T-helper 2 cell (primary cell): Measurements from ENCODE around the gene BAIAP2.
A peak's percentile ranks its signal among the peaks of the same experiment; 100 is the strongest.

Experiments
- DNase-seq, 5 experiments: peaks; one replicate each; pipeline versions ENCODE4 v3.0.0 to v3.0.0-alpha.2; 2012 to 2022

The BAIAP2 gene

DNA sequence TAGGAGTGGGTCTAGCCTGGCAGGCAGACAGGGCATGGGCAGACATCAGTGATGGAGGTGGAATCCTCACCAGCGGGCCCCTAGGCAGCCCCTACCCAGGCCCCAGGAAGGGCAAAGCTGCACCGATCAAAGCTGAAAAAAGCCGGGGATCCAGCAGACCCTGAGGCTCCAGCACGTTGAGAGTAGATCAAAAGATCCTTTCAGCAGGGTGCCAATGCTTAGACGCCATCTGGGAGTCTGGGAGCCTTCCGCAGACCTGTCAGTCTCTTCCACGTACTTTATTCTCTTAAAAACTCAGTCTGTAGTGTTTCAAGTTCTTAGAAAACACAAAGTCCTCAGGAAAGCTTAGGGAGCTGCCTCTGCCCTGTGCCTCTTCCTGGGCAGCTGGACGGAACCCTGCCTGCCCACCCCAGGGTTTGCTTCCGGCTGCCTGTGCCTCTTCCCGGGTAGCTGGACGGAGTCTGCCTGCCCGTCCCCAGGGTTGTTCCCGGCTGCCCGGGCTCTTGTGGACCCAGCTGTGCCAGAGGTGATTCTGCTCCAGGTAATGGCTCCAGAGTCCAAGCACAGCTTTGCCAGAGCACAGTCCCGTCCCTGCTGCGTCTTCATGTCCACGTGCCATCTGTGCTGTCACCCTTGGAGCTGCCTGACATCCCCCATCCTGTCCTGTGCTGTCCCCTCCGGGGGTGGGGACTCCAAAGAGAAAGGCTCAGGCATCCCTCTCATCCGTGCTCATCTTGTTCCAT lies 79.6 kb downstream of the BAIAP2 start:
- DNase-seq: no peak

DNA sequence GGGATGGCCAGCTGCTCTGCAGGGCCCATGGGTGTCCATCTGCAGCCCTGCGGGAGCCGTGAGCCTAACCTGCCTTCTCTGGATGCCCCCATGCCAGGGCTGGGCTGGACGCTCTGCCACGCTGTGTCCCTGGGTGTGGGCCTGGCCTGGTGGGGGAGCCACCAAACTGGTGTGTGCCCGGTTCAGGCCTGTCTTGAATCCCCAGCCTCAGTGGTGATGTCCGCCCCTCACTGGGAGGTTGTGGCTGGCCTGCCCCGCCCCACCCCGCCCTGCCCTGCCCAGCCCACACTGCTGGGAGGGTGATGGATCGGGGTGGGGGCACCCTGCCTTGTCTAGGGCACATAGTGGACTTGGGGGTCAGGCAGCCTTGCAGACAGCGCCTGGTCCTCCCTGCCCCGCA lies 80.3 kb downstream of the BAIAP2 start:
- no peak for DNase-seq

GRCh38 chr17:81115749-81116464 lies 81.0 kb downstream of the BAIAP2 start:
- no peak for DNase-seq

GRCh38 chr17:81116704-81117103 lies 81.8 kb downstream of the BAIAP2 start:
- DNase-seq: no peak

DNA sequence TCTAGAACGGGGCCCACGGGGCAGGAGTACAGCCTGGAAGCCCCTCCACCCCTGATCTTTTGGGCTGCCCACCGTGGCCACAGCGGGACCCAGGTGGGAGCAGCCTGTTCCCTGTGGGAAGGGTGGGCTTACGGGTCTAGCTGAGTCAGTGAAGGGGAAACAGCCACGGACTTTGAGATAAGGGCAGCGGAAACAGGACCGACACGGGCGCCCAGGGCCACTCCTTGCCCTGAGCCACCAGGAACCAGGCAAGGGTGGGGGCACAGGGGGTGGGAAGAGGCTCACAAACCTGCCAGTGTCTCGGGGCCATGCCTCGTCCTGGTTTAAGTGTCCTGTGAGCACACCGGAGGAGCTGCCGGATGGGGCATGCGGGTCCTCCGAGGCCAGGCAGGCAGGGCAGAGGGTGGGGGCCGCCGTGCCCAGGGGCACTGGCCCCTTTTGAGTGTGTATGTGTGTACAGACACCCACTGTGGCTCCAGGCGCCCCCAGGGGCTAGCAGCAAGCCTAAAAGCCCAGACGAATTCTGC lies 82.8 kb downstream of the BAIAP2 start:
- no peak for DNase-seq

GRCh38 chr17:81118308-81119221 lies 83.6 kb downstream of the BAIAP2 start:
- DNase-seq: no peak

GRCh38 chr17:81119223-81120148 lies 84.5 kb downstream of the BAIAP2 start:
- DNase-seq: peak; percentile 72 to 88 (median 80)

DNA sequence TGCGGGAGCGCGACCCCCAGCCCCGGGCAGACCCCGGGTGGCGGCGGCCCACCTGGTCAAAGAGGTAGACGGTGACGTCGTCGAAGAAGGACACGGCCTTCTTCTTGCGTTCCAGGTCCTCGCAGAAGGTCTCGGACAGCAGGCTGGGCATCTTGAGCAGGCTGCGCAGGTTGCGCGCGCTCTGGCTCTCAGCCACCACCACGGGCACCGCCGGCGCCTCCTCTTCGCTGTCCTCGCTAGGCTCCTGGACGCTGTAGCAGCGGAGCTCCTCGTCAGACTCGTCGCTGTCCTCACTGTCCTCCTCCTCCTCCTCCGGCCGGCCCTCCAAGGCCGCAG lies 85.2 kb downstream of the BAIAP2 start:
- no peak for DNase-seq

- no peak for DNase-seq
These were observed 86.0 kb downstream of the BAIAP2 start for GRCh38 chr17:81120695-81121621.

GRCh38 chr17:81121841-81122733 lies 87.1 kb downstream of the BAIAP2 start:
- DNase-seq: no peak

DNA sequence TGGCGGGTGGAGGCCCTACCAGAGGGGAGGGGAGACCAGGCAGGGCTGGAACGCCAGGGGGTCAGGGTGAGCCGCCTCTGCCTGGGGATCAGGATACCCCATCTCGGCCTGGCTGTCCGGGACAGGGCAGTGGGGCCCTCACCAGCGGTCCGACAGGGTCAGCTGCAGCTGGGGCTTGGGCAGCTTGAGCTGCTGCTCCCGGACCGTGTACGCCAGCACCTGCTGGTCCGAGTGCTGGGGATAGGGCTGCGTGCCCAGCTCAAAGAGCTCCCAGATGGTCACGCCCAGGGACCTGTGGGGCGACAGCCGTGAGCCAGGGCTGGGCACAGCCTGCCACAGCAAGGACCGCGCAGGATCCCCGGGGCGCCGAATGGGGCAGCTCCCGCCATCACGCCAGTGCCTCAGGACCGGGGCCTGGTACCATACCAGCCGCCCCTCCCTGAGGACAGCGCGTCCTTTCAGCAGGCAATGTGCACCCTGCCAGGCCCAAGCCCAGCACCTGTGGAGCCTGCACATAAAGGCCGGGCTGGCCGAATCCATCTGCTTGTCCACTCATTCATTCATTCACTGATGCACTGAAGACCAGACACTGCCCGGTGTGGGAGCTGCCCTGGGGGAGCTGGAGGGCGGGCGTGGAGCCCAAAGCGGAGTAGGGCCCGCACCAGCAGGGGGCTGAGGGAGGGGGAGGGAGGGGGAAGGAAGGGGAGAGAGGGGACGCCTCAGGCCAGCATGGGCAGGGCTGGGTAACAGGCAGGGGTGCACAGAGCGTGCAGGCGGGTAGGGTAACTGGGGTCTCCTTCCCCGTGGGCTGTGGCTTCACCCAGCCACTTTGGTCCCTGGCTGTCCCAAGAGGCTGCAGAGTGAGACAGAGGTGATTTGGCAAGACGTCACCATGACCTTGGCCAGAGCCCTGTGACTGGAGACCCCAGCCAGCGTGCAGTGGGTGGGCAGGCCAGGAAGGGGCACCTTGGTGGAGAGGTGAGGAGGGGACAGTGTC lies 88.4 kb downstream of the BAIAP2 start:
- DNase-seq: no peak

- DNase-seq: no peak
These were observed 89.4 kb downstream of the BAIAP2 start for GRCh38 chr17:81124377-81124776.

DNA sequence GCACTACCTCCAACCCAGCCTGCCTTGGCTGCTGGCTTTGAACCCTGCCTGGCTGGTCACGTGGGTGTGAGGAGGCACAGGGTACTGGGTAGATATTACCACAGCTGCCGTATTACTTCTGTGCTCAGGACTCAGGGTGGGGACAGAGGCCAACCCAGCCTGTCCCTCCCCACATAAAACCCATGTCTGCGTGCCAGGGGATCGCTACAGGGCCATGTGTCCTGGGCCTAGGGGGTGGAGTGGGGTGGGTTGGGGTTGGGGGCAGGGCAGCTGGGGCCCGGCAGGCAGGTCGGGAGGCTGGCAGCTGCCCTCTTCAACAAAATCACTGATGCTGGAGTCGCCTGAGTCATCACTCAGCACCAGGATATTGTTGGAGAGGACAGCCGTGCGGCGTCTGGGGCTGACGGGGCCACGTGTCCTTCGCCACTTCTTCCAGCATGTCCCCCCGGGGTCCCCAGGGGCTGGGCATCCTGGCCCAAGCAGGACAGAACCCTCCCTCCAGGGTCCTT lies 90.7 kb downstream of the BAIAP2 start:
- no peak for DNase-seq

GRCh38 chr17:81126281-81127132 lies 91.6 kb downstream of the BAIAP2 start:
- no peak for DNase-seq

DNA sequence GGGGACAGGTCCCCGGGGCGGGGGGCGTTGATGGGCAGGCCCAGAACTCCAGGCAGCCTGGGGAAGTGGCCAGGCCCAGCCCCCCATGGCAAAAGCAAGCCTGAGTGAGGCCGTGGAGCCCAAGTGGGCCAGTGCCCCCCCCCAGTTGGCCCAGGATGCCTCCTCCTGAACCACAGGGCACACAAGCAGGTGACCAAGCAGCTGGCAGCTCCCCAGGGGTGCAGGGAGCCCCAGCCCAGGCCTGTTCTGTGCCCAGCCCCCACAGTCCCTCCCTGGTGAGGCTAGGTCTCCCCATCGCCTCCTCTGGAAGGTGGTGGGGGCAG lies 92.1 kb downstream of the BAIAP2 start:
- DNase-seq: no peak

GRCh38 chr17:81127526-81128177 lies 92.7 kb downstream of the BAIAP2 start:
- no peak for DNase-seq

- no peak for DNase-seq
These were observed 93.4 kb downstream of the BAIAP2 start for GRCh38 chr17:81128338-81128737.
